Mesothelial cell of epicardium (in vitro differentiated cells): ENCODE results near the gene DNAH8. TPM values are rescaled to one million over a fixed set of nuclear protein-coding genes. Genes with fewer than 3 reads are reported as not detected.
A peak's percentile ranks its signal among the peaks of the same experiment; 100 is the strongest.

Experiments
- DNase-seq, 2 experiments: peaks; one replicate each; pipeline ENCODE4 v3.0.0; 2021; ENCODE audit warnings: low spot score in 2 of 2; ENCODE audit not compliant: unreplicated experiment in 2 of 2
- H3K27ac Mint-ChIP-seq: 2 replicates; pipeline ENCODE4 v1.8.0; 2021; ENCODE audit warnings: mixed read lengths
- H3K27me3 Mint-ChIP-seq: 2 replicates; pipeline ENCODE4 v1.8.0; 2021; ENCODE audit warnings: low read depth, mixed read lengths
- H3K36me3 Mint-ChIP-seq: 2 replicates; pipeline ENCODE4 v1.8.0; 2021; ENCODE audit warnings: mixed read lengths
- H3K4me1 Mint-ChIP-seq: 2 replicates; pipeline ENCODE4 v1.8.0; 2021; ENCODE audit warnings: mixed read lengths
- H3K4me3 Mint-ChIP-seq: 2 replicates; pipeline ENCODE4 v1.8.0; 2021; ENCODE audit warnings: mild to moderate bottlenecking, moderate library complexity, mixed read lengths
- H3K9me3 Mint-ChIP-seq: 2 replicates; pipeline ENCODE4 v1.8.0; 2021; ENCODE audit warnings: mixed read lengths
- total RNA-seq: library from RNA; stranded (reverse); gene quantifications from 3 replicates; pipeline ENCODE4 v1.2.1, GENCODE V29; 2021
- TF ChIP-seq, protein P1 (sequence below): fragments of 200-600 bp; sonication (generic); IDR thresholded peaks from one replicate; pipeline ENCODE4 v1.5.0; 2021; ENCODE audit warnings: antibody characterized with exemption; ENCODE audit not compliant: unreplicated experiment

DNAH8 gene
- total RNA-seq, 1 donor from 2014 or later, result 0.25 TPM

DNA sequence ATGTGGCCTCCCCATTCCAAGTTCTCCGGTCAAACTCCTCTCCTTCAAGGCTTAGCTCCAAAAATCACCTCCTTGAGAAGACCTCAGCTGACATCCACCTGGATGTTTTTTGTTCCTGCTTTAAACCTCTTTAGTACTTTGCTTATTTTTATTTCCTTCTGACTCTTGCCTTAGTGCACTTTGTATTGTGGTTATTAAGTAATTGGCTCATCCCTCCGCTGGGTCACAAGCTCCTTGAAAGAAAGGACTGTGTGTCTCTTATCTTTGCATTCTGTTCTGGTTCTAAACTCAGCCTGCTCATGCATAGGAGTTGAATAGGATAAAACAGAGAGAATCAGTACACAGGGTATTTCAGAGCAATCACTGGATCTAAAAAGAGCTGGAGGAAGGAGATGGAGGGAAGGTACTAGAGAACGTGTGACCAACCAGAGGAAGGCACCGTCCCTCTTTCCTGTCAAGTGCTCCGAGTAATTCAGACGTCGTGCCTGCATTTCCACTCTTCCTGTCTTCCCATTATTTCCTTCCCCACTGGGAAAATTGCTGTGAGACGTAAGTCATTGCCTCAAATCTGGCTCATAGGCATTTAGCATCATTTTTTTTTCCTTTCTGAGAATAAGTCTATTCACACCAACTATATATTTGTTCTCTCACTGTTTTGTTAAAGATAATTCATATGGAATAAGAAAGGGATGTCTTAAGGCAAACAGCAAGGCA, 273.8 kb downstream of the DNAH8 start:
- TF ChIP-seq, protein P1, sequence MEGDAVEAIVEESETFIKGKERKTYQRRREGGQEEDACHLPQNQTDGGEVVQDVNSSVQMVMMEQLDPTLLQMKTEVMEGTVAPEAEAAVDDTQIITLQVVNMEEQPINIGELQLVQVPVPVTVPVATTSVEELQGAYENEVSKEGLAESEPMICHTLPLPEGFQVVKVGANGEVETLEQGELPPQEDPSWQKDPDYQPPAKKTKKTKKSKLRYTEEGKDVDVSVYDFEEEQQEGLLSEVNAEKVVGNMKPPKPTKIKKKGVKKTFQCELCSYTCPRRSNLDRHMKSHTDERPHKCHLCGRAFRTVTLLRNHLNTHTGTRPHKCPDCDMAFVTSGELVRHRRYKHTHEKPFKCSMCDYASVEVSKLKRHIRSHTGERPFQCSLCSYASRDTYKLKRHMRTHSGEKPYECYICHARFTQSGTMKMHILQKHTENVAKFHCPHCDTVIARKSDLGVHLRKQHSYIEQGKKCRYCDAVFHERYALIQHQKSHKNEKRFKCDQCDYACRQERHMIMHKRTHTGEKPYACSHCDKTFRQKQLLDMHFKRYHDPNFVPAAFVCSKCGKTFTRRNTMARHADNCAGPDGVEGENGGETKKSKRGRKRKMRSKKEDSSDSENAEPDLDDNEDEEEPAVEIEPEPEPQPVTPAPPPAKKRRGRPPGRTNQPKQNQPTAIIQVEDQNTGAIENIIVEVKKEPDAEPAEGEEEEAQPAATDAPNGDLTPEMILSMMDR, result no peak
- no peak overlapping the region for H3K4me3 Mint-ChIP-seq
- no peaks in the 10 kb centered on the region for H3K4me1 Mint-ChIP-seq
- no peak for DNase-seq
- H3K27me3 Mint-ChIP-seq, result peaks cover 12% of the 10 kb centered on the region
- H3K9me3 Mint-ChIP-seq, result no peaks in the 10 kb centered on the region
- H3K27ac Mint-ChIP-seq, result no peak overlapping the region
- no peaks in the 10 kb centered on the region for H3K36me3 Mint-ChIP-seq

DNA sequence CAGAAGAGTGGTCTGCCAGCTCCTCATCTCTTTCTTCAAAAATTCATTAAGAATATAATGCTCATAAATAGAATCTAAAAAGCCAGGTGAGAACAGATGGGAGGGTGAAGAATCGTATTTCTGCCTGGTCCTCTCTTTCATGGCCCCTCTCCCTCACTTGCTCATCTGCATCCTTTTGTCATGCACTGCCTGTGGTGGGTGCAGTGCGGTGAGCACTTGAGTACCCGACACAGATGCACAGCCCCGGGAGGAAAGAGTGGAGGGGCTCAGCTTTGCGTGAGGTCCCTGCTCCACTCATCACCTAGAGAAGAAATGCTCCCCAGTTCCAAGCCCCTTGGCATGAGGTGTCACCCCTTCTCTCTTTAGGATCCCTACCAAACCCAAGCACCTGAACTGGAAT, 275.4 kb downstream of the DNAH8 start:
- TF ChIP-seq, protein P1, result no peak
- no peaks in the 10 kb centered on the region for H3K9me3 Mint-ChIP-seq

GRCh38 chr6:38996676-38997075, 281.6 kb downstream of the DNAH8 start:
- H3K27me3 Mint-ChIP-seq, result peaks cover 79% of the 10 kb centered on the region
- TF ChIP-seq, protein P1, result no peak

More for the DNA sequence above, 275.4 kb downstream of the DNAH8 start:
- Mint-ChIP-seq H3K36me3 (no peaks in the 10 kb centered on the region), H3K4me1 (no peaks in the 10 kb centered on the region), H3K27ac (no peak overlapping the region), H3K4me3 (no peak overlapping the region), H3K27me3 (peaks cover 20% of the 10 kb centered on the region)
- no peak for DNase-seq

DNA sequence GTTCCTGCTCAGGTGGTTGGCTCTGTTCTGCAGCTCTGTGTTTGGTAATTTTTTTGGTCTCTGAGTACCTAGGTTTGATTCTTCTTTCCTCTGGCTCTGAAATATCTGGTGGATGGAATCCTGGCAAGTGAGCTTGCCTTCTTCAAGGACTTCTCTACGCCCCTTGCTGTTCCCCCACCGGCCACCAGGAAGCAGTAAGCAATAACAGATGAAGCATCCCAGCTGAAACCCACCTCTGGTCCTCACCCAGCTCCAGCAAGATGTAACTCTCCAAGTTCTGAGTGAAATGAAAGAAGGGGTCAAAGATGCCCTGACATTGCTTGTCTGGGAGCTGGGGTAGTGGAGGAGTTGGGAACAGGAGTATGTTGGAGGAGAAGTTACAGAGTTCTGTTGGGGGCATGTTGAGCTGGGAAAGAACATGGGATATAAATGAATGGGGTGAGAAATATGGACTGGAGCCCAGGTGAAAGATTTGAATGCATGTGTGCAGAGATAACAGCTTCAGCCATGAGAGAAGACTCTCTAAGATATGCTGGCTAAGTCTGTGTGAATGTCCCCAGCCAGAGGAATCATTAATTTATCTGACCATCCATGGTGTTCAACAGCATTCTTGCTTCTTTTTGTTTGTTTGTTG, 282.1 kb downstream of the DNAH8 start:
- DNase-seq, result peak in 1 of 2 experiments; percentile 47
- Mint-ChIP-seq H3K9me3 (no peaks in the 10 kb centered on the region), H3K27me3 (peaks cover 84% of the 10 kb centered on the region)

More at GRCh38 chr6:38996676-38997075, 281.6 kb downstream of the DNAH8 start:
- DNase-seq, result no peak
- H3K9me3 Mint-ChIP-seq, result no peaks in the 10 kb centered on the region
- H3K36me3 Mint-ChIP-seq, result no peaks in the 10 kb centered on the region
- no peaks in the 10 kb centered on the region for H3K4me1 Mint-ChIP-seq
- H3K4me3 Mint-ChIP-seq, result no peak overlapping the region
- no peak overlapping the region for H3K27ac Mint-ChIP-seq

GRCh38 chr6:39003072-39003471, 288.0 kb downstream of the DNAH8 start:
- peaks cover 90% of the 10 kb centered on the region for H3K27me3 Mint-ChIP-seq
- no peaks in the 10 kb centered on the region for H3K36me3 Mint-ChIP-seq
- H3K4me1 Mint-ChIP-seq, result no peaks in the 10 kb centered on the region
- DNase-seq, result no peak
- TF ChIP-seq, protein P1, result no peak
- H3K27ac Mint-ChIP-seq, result no peak overlapping the region
- H3K4me3 Mint-ChIP-seq, result no peak overlapping the region
- peaks cover 7% of the 10 kb centered on the region for H3K9me3 Mint-ChIP-seq

More for the DNA sequence above, 282.1 kb downstream of the DNAH8 start:
- TF ChIP-seq, protein P1, result peak; percentile 49
- Mint-ChIP-seq H3K27ac (no peak overlapping the region), H3K36me3 (no peaks in the 10 kb centered on the region), H3K4me1 (no peaks in the 10 kb centered on the region), H3K4me3 (no peak overlapping the region)
